HG03139 (cell line): ENCODE results near the gene PADI2.

Experiments
- ATAC-seq: cut with Tn5 transposase; IDR thresholded peaks from one replicate; pipeline ENCODE4 v1.9.1; 2021; ENCODE audit not compliant: unreplicated experiment

Gene PADI2

GRCh38 chr1:17140279-17140678 is 21.0 kb upstream of the PADI2 start:
- no peak for ATAC-seq

GRCh38 chr1:17139637-17140036 is 20.4 kb upstream of the PADI2 start:
- no peak for ATAC-seq

- no peak for ATAC-seq
These were observed 18.2 kb upstream of the PADI2 start for GRCh38 chr1:17137441-17137840.

GRCh38 chr1:17136936-17137335 is 17.7 kb upstream of the PADI2 start:
- ATAC-seq = no peak

GRCh38 chr1:17136145-17136544 is 16.9 kb upstream of the PADI2 start:
- no peak for ATAC-seq

- ATAC-seq = no peak
These were observed 16.3 kb upstream of the PADI2 start for GRCh38 chr1:17135530-17135929.

GRCh38 chr1:17134724-17135123 is 15.5 kb upstream of the PADI2 start:
- ATAC-seq = no peak

GRCh38 chr1:17134034-17134433 is 14.8 kb upstream of the PADI2 start:
- no peak for ATAC-seq

GRCh38 chr1:17130138-17130635 is 10.9 kb upstream of the PADI2 start:
- no peak for ATAC-seq

GRCh38 chr1:17128361-17128760 is 9.1 kb upstream of the PADI2 start:
- no peak for ATAC-seq

- ATAC-seq = no peak
These were observed 6.5 kb upstream of the PADI2 start for GRCh38 chr1:17125756-17126237.

- no peak for ATAC-seq
These were observed 4.2 kb upstream of the PADI2 start for GRCh38 chr1:17123196-17124045.

- no peak for ATAC-seq
These were observed 3.4 kb upstream of the PADI2 start for GRCh38 chr1:17122521-17123164.

- ATAC-seq = no peak
These were observed 2.6 kb upstream of the PADI2 start for GRCh38 chr1:17121881-17122280.

- ATAC-seq = no peak
These were observed 1.9 kb upstream of the PADI2 start for GRCh38 chr1:17120962-17121837.

- no peak for ATAC-seq
These were observed 1.2 kb upstream of the PADI2 start for GRCh38 chr1:17120481-17120877.

GRCh38 chr1:17119773-17120480 is 676 bp upstream of the PADI2 start:
- no peak for ATAC-seq

- ATAC-seq = no peak
These were observed 560 bp downstream of the PADI2 start for GRCh38 chr1:17118706-17119075.

- no peak for ATAC-seq
These were observed 983 bp downstream of the PADI2 start for GRCh38 chr1:17118268-17118667.

GRCh38 chr1:17117451-17118265 is 1.6 kb downstream of the PADI2 start:
- ATAC-seq = no peak
